B cell (primary cell): ENCODE data around the gene COL5A2. TPM values are rescaled to one million over a fixed set of nuclear protein-coding genes. Genes with fewer than 3 reads are reported as not detected.

Experiments used
- ATAC-seq: fragments of 200-7000 bp; cut with Tn5 transposase; one replicate; pipeline ENCODE4 v1.10.0; 2021; ENCODE audit warnings: low read depth, mild to moderate bottlenecking, moderate number of reproducible peaks, moderate library complexity
- CTCF ChIA-PET: fragments of 350-600 bp; sonication (Branson Sonifier 250); formaldehyde crosslinking; loops from one replicate; lab custom pipeline; 2021; ENCODE audit warnings: antibody characterized with exemption, inconsistent platforms; lab: Charles Lee
- POLR2A ChIA-PET: fragments of 350-600 bp; sonication (Branson Sonifier 250); formaldehyde crosslinking; loops from one replicate; lab custom pipeline; 2021; ENCODE audit warnings: antibody characterized with exemption; lab: Charles Lee
- DNase-seq: peaks from one replicate; pipeline ENCODE4 v3.0.0; 2013
- H2AFZ ChIP-seq: 2 replicates; pipeline ENCODE4 v1.6.1; 2012; ENCODE audit warnings: mild to moderate bottlenecking, low read depth, low read length; ENCODE audit not compliant: insufficient read depth, poor library complexity, severe bottlenecking
- H3K27ac ChIP-seq, 2 donors: 1 replicate in 1 of 2; 2 replicates in 1 of 2; pipeline ENCODE4 v1.5.1; 2012 to 2013; ENCODE audit warnings: low read length in 2 of 2, mild to moderate bottlenecking in 2 of 2, moderate library complexity in 1 of 2
- H3K27me3 ChIP-seq, 4 experiments: fragments of 200-600 bp in 1 of 4; sonication (generic) in 1 of 4; replicated peaks in 1 of 4; 1 replicate in 2 of 4; 2 replicates in 2 of 4; pipeline versions ENCODE4 v1.6.1 to v1.7.0; 2013 to 2016; ENCODE audit warnings: low read length in 3 of 4, mild to moderate bottlenecking in 2 of 4, mixed read lengths in 1 of 4, moderate library complexity in 1 of 4; ENCODE audit not compliant: insufficient read depth in 4 of 4, control insufficient read depth in 3 of 4; ENCODE audit errors: control extremely low read depth in 1 of 4
- H3K36me3 ChIP-seq, 2 experiments: replicated peaks in 1 of 2; 1 replicate in 1 of 2; 2 replicates in 1 of 2; pipeline versions ENCODE4 v1.6.1 to v1.7.1; 2013; ENCODE audit warnings: low read length in 1 of 2; ENCODE audit not compliant: insufficient read depth in 2 of 2, control insufficient read depth in 1 of 2; ENCODE audit errors: control extremely low read depth in 1 of 2, extremely low read depth in 1 of 2
- H3K4me1 ChIP-seq, 2 donors: fragments of 200-600 bp in 1 of 2; sonication (generic) in 1 of 2; 1 replicate in 1 of 2; 2 replicates in 1 of 2; pipeline versions ENCODE4 v1.5.1 to v1.6.1; 2013 to 2017; ENCODE audit warnings: low read length in 2 of 2; ENCODE audit not compliant: control insufficient read depth in 2 of 2, insufficient read depth in 2 of 2
- H3K4me2 ChIP-seq: replicated peaks from 2 replicates; pipeline ENCODE3; 2012; ENCODE audit warnings: mild to moderate bottlenecking, low read depth, low read length; ENCODE audit not compliant: poor library complexity, severe bottlenecking
- H3K4me3 ChIP-seq, 5 experiments: fragments of 200-600 bp in 1 of 5; sonication (generic) in 1 of 5; 1 replicate in 3 of 5; 2 replicates in 2 of 5; pipeline versions ENCODE4 v1.5.1 to v1.7.0; 2011 to 2016; ENCODE audit warnings: low read length in 4 of 5, mild to moderate bottlenecking in 4 of 5, low read depth in 2 of 5, control low read depth in 1 of 5, moderate library complexity in 1 of 5; ENCODE audit not compliant: insufficient read depth in 1 of 5; ENCODE audit errors: control extremely low read depth in 1 of 5, extremely low read depth in 1 of 5
- H3K79me2 ChIP-seq: fragments of 200-600 bp; sonication (generic); one replicate; pipeline ENCODE4 v1.6.0; 2016; ENCODE audit warnings: low read length; ENCODE audit not compliant: control insufficient read depth, insufficient read depth
- H3K9ac ChIP-seq: fragments of 200-600 bp; sonication (generic); 2 replicates; pipeline ENCODE4 v1.6.1; 2017; ENCODE audit warnings: mild to moderate bottlenecking, low read length, moderate library complexity
- H3K9me3 ChIP-seq, 3 donors: one replicate each; pipeline versions ENCODE4 v1.6.1 to v1.7.1; 2013; ENCODE audit warnings: low read length in 2 of 3; ENCODE audit not compliant: control insufficient read depth in 2 of 3, insufficient read depth in 1 of 3; ENCODE audit errors: control extremely low read depth in 1 of 3
- H4K20me1 ChIP-seq: 2 replicates; pipeline ENCODE4 v1.6.0; 2012; ENCODE audit warnings: mild to moderate bottlenecking, low read length; ENCODE audit not compliant: insufficient read depth, control insufficient read depth, poor library complexity, severe bottlenecking
- H3K27ac Mint-ChIP-seq: one replicate; pipeline ENCODE4 v1.8.0; 2021; ENCODE audit warnings: mixed read lengths
- H3K27me3 Mint-ChIP-seq: one replicate; pipeline ENCODE4 v1.8.0; 2021; ENCODE audit warnings: mixed read lengths
- H3K4me1 Mint-ChIP-seq: one replicate; pipeline ENCODE4 v1.8.0; 2021; ENCODE audit warnings: mixed read lengths
- H3K4me3 Mint-ChIP-seq: one replicate; pipeline ENCODE4 v1.8.0; 2021; ENCODE audit warnings: mixed read lengths
- H3K9me3 Mint-ChIP-seq: one replicate; pipeline ENCODE4 v1.8.0; 2022; ENCODE audit warnings: mixed read lengths; ENCODE audit not compliant: insufficient read depth
- EZH2 ChIP-seq: IDR thresholded peaks from 2 replicates; pipeline ENCODE4 v1.6.1; 2012; ENCODE audit warnings: borderline replicate concordance, low read depth, mild to moderate bottlenecking, moderate library complexity, low read length; ENCODE audit not compliant: insufficient read depth, poor library complexity, severe bottlenecking
- WGBS: methylation state at CpG from one replicate; pipeline ENCODE4 v1.1.5; 2013; ENCODE audit warnings: missing lambda C conversion rate; ENCODE audit not compliant: insufficient coverage; 5-methylcytosine and 5-hydroxymethylcytosine counted together
- intact Hi-C: fragments of 100-400 bp; cut with micrococcal nuclease; formaldehyde crosslinking; loops from one replicate; pipeline ENCODE4 v1.10.0; 2022
- polyA plus RNA-seq: library from polyadenylated mRNA; depleted of rRNA; stranded (reverse); fragments of >200 nt; gene quantifications from 2 replicates; pipeline ENCODE4 v1.2.3, GENCODE V29; 2012
- total RNA-seq, 2 donors: library from RNA; stranded (reverse); fragments of 120-200 nt in 1 of 2; gene quantifications; 1 replicate in 1 of 2; 2 replicates in 1 of 2; pipeline versions ENCODE4 v1.2.3 to v1.2.4, GENCODE V29; 2013 to 2022
- TF ChIP-seq, protein P1 (sequence below): fragments of 200-600 bp; IDR thresholded peaks from one replicate; pipeline ENCODE4 v1.8.0; 2022; ENCODE audit warnings: antibody characterized with exemption, mild to moderate bottlenecking

The COL5A2 gene
- total and polyA plus RNA-seq, 2 donors (not counting 1 experiment from before 2014, with no cell fraction given): 0.44 to 0.45 TPM

DNA sequence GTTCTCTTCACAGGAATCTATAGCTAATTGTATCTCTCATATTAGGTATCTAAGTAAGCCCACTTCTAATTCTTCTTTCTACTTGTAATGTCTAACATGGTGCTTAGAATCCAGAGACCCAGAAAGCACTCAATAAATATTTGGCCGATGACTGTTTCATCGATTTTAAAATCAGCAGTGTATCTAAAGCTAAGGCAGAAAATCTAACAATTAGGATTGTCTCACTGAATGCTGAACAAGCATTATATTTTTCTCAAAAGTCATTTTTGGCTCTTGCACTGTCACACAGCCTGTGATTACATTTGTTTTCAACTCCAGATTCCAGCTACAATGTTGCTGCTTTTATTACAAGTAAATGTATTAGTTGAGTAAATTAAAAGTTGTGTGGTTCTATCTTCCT is 20.3 kb downstream of the COL5A2 start:
- no peaks in the 10 kb centered on the region for H3K36me3 ChIP-seq
- Mint-ChIP-seq H3K27me3 (no peaks in the 10 kb centered on the region), H3K4me1 (no peaks in the 10 kb centered on the region), H3K4me3 (no peak overlapping the region), H3K9me3 (no peaks in the 10 kb centered on the region), H3K27ac (no peak overlapping the region)
- ChIA-PET CTCF (no interaction called here), POLR2A (no interaction called here)
- no peaks in the 10 kb centered on the region for H4K20me1 ChIP-seq
- no peak overlapping the region for H2AFZ ChIP-seq
- H3K9me3 ChIP-seq: no peaks in the 10 kb centered on the region
- no peak overlapping the region for H3K4me3 ChIP-seq
- no peaks in the 10 kb centered on the region for H3K79me2 ChIP-seq
- H3K4me1 ChIP-seq: no peaks in the 10 kb centered on the region
- H3K4me2 ChIP-seq: no peak overlapping the region
- 100% methylated on average over 2 of the region's 2 CpGs for WGBS
- ATAC-seq (no peak), DNase-seq (no peak)
- H3K27me3 ChIP-seq: no peaks in the 10 kb centered on the region
- TF ChIP-seq, protein P1, sequence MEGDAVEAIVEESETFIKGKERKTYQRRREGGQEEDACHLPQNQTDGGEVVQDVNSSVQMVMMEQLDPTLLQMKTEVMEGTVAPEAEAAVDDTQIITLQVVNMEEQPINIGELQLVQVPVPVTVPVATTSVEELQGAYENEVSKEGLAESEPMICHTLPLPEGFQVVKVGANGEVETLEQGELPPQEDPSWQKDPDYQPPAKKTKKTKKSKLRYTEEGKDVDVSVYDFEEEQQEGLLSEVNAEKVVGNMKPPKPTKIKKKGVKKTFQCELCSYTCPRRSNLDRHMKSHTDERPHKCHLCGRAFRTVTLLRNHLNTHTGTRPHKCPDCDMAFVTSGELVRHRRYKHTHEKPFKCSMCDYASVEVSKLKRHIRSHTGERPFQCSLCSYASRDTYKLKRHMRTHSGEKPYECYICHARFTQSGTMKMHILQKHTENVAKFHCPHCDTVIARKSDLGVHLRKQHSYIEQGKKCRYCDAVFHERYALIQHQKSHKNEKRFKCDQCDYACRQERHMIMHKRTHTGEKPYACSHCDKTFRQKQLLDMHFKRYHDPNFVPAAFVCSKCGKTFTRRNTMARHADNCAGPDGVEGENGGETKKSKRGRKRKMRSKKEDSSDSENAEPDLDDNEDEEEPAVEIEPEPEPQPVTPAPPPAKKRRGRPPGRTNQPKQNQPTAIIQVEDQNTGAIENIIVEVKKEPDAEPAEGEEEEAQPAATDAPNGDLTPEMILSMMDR: no peak
- no peak for TF ChIP-seq EZH2
- H3K9ac ChIP-seq: no peak overlapping the region
- intact Hi-C loops: no loop called here
- H3K27ac ChIP-seq: no peak overlapping the region

DNA sequence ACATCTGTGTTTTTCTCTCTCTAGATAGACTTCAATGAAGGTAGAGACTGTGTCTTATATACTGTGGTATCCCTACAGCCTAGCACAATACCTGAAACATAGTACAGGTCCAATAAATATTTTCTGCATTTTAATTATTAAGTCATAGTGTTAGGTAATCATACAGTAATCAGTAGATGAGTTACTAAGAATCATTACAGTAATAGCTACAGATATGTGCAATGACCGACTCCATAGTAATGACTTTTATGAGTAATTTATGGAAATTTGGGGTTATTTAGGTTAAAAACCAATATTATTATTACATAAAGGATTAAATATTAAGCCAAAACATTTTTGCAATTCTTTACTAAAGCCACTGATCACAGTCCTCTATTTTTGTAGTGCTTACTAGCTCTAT is 21.6 kb downstream of the COL5A2 start:
- Histone ChIP-seq H3K4me2 (no peak overlapping the region), H2AFZ (no peak overlapping the region), H3K9me3 (no peaks in the 10 kb centered on the region), H3K27me3 (no peaks in the 10 kb centered on the region), H3K9ac (no peak overlapping the region), H3K36me3 (no peaks in the 10 kb centered on the region), H3K4me1 (no peaks in the 10 kb centered on the region), H3K4me3 (no peak overlapping the region), H3K79me2 (no peaks in the 10 kb centered on the region), H3K27ac (no peak overlapping the region), H4K20me1 (no peaks in the 10 kb centered on the region)
- no CpG with 5 or more reads among the region's 1 CpG for WGBS
- POLR2A ChIA-PET: no interaction called here
- Mint-ChIP-seq H3K9me3 (no peaks in the 10 kb centered on the region), H3K4me1 (no peaks in the 10 kb centered on the region), H3K4me3 (no peak overlapping the region), H3K27ac (no peak overlapping the region), H3K27me3 (no peaks in the 10 kb centered on the region)
- DNase-seq (no peak), ATAC-seq (no peak)
- CTCF ChIA-PET: no interaction called here
- TF ChIP-seq, protein P1: no peak
- TF ChIP-seq EZH2: no peak
- intact Hi-C loops: no loop called here
